ENCODE data around the gene IGIP.

The IGIP gene

GRCh38 chr5:140110646-140110957 is 15.1 kb upstream of the IGIP start:
- TF ChIP-seq, protein P1, sequence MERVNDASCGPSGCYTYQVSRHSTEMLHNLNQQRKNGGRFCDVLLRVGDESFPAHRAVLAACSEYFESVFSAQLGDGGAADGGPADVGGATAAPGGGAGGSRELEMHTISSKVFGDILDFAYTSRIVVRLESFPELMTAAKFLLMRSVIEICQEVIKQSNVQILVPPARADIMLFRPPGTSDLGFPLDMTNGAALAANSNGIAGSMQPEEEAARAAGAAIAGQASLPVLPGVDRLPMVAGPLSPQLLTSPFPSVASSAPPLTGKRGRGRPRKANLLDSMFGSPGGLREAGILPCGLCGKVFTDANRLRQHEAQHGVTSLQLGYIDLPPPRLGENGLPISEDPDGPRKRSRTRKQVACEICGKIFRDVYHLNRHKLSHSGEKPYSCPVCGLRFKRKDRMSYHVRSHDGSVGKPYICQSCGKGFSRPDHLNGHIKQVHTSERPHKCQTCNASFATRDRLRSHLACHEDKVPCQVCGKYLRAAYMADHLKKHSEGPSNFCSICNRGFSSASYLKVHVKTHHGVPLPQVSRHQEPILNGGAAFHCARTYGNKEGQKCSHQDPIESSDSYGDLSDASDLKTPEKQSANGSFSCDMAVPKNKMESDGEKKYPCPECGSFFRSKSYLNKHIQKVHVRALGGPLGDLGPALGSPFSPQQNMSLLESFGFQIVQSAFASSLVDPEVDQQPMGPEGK (CRISPR knock-in tag; IDR thresholded peaks at IDR 0.05; ENCODE audit: borderline replicate concordance), result no peak
- no peak for TF ChIP-seq CSDC2 (CRISPR knock-in tag; IDR thresholded peaks at IDR 0.05)
- no peak for ATAC-seq

DNA sequence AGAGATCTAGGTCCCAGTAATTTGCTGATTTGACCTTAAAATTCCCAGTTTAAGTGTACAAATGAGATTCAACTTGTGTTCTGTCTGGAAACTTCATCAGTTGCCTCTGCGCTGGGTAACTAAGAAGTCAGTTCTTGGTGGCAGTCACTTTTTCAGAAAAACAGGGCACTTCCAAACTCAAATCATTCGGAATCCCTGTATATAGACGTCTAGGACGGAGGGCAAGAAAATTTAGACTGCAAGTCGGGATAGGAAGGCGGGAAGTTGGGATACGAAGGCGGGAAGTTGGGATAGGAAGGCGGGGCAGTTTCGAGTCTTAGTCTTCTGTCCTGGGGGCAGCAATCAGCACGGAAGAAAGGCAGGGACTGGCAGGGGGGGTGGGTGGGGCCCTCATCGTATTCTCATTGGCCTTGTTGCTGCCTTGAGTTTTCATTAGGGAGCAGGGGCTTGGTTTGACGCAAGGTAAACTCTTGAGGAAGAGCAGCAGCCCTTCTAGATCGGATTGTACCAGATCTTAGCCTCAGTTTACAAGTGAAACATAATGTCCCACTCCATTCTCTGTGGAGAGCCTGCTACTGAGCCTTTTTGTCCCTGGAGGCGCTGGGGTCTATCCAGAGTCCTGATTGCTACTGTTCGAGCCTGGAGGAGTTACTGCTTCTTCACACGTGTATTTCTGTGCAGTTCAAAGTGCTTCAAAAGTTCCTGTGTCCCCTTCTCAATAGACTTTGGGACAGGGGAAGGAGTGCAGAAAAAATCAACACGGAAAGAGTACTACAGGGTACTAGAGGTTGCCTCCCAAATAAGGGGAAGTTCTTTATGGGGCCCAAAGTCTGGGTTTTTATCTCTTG is 14.5 kb upstream of the IGIP start:
- no peak for TF ChIP-seq OSR1 (CRISPR knock-in tag; IDR thresholded peaks at IDR 0.05)
- TF ChIP-seq ZFP30 (CRISPR knock-in tag; IDR thresholded peaks at IDR 0.05), result no peak
- TF ChIP-seq, protein P1 (CRISPR knock-in tag; IDR thresholded peaks at IDR 0.05; ENCODE audit: borderline replicate concordance), result no peak
- TF ChIP-seq, protein P2, sequence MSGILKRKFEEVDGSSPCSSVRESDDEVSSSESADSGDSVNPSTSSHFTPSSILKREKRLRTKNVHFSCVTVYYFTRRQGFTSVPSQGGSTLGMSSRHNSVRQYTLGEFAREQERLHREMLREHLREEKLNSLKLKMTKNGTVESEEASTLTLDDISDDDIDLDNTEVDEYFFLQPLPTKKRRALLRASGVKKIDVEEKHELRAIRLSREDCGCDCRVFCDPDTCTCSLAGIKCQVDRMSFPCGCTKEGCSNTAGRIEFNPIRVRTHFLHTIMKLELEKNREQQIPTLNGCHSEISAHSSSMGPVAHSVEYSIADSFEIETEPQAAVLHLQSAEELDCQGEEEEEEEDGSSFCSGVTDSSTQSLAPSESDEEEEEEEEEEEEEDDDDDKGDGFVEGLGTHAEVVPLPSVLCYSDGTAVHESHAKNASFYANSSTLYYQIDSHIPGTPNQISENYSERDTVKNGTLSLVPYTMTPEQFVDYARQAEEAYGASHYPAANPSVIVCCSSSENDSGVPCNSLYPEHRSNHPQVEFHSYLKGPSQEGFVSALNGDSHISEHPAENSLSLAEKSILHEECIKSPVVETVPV (CRISPR knock-in tag; IDR thresholded peaks at IDR 0.05), result no peak
- TF ChIP-seq ISL1 (CRISPR knock-in tag; IDR thresholded peaks at IDR 0.05), result no peak
- no peak for TF ChIP-seq ZFP3 (CRISPR knock-in tag; IDR thresholded peaks at IDR 0.05)
- no peak for TF ChIP-seq CSDC2 (CRISPR knock-in tag; IDR thresholded peaks at IDR 0.05)
- no peak for TF ChIP-seq RARB (CRISPR knock-in tag; IDR thresholded peaks at IDR 0.05)
- no peak for TF ChIP-seq GLIS3 (CRISPR knock-in tag; IDR thresholded peaks at IDR 0.05)
- TF ChIP-seq TCF4 (CRISPR knock-in tag; IDR thresholded peaks at IDR 0.05; ENCODE audit: borderline replicate concordance), result no peak
- ATAC-seq, result no peak

DNA sequence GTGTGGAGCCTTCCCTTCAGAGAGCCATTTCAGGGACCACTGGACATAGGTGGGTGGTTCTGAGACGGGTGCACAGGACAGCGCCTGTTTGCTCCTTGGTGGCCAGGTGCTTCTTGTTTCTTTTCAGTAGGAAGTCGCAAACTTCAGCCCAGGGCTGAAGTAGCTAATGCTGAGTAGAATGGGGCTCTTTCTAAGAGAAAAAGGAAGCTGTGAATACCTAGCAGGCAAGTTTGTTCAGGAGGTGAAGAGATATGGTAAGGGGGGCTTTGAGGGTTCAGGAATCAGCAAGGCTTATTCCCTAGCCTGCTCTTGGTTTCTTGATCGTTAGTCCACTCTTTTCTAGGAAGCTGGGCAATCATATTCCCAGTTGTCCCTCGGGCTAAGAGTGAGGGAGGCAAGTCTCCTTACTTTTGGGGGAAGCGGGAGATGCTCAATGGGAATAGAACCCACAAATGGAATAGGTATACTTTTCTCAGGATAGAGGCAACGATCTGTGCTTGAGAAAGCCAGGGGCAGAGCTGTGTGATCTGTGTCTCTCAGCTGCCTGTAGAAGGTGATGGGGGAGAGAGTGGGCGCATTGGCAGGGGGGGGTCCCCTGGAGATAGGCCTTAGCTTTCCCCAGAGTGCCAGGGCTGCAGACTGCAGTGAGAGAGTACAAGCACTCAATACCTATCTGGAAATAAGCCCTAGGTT is 13.7 kb upstream of the IGIP start:
- no peak for ATAC-seq
- TF ChIP-seq ZNF70 (CRISPR knock-in tag; IDR thresholded peaks at IDR 0.05) (no peak), OSR1 (CRISPR knock-in tag; IDR thresholded peaks at IDR 0.05) (no peak), ISL1 (CRISPR knock-in tag; IDR thresholded peaks at IDR 0.05) (no peak), TOX (CRISPR knock-in tag; IDR thresholded peaks at IDR 0.05; ENCODE audit: borderline replicate concordance) (no peak), ARNTL (CRISPR knock-in tag; IDR thresholded peaks at IDR 0.05; ENCODE audit: borderline replicate concordance, low read depth) (no peak), ZFP30 (CRISPR knock-in tag; IDR thresholded peaks at IDR 0.05) (no peak), ZNF8 (CRISPR knock-in tag; IDR thresholded peaks at IDR 0.05) (no peak), ZC3H10 (CRISPR knock-in tag; IDR thresholded peaks at IDR 0.05) (no peak), RARB (CRISPR knock-in tag; IDR thresholded peaks at IDR 0.05) (no peak), PPARA (CRISPR knock-in tag; IDR thresholded peaks at IDR 0.05; ENCODE audit: borderline replicate concordance) (no peak), GLIS3 (CRISPR knock-in tag; IDR thresholded peaks at IDR 0.05) (no peak), ZNF565 (CRISPR knock-in tag; conservative IDR thresholded peaks at IDR 0.05; ENCODE audit: low read depth) (no peak), TCF4 (CRISPR knock-in tag; IDR thresholded peaks at IDR 0.05; ENCODE audit: borderline replicate concordance) (no peak), ZFP3 (CRISPR knock-in tag; IDR thresholded peaks at IDR 0.05) (no peak), BACH2 (CRISPR knock-in tag; IDR thresholded peaks at IDR 0.05; ENCODE audit: borderline replicate concordance) (no peak), CREB5 (CRISPR knock-in tag; IDR thresholded peaks at IDR 0.05; ENCODE audit: low read depth) (no peak), SNAI2 (CRISPR knock-in tag; IDR thresholded peaks at IDR 0.05) (no peak), CSDC2 (CRISPR knock-in tag; IDR thresholded peaks at IDR 0.05) (no peak)
- TF ChIP-seq, protein P3, sequence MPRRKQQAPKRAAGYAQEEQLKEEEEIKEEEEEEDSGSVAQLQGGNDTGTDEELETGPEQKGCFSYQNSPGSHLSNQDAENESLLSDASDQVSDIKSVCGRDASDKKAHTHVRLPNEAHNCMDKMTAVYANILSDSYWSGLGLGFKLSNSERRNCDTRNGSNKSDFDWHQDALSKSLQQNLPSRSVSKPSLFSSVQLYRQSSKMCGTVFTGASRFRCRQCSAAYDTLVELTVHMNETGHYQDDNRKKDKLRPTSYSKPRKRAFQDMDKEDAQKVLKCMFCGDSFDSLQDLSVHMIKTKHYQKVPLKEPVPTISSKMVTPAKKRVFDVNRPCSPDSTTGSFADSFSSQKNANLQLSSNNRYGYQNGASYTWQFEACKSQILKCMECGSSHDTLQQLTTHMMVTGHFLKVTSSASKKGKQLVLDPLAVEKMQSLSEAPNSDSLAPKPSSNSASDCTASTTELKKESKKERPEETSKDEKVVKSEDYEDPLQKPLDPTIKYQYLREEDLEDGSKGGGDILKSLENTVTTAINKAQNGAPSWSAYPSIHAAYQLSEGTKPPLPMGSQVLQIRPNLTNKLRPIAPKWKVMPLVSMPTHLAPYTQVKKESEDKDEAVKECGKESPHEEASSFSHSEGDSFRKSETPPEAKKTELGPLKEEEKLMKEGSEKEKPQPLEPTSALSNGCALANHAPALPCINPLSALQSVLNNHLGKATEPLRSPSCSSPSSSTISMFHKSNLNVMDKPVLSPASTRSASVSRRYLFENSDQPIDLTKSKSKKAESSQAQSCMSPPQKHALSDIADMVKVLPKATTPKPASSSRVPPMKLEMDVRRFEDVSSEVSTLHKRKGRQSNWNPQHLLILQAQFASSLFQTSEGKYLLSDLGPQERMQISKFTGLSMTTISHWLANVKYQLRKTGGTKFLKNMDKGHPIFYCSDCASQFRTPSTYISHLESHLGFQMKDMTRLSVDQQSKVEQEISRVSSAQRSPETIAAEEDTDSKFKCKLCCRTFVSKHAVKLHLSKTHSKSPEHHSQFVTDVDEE (CRISPR knock-in tag; IDR thresholded peaks at IDR 0.05), result no peak
- TF ChIP-seq, protein P1 (CRISPR knock-in tag; IDR thresholded peaks at IDR 0.05; ENCODE audit: borderline replicate concordance), result no peak
